ENCODE data around the gene PLXNB2.

DNA sequence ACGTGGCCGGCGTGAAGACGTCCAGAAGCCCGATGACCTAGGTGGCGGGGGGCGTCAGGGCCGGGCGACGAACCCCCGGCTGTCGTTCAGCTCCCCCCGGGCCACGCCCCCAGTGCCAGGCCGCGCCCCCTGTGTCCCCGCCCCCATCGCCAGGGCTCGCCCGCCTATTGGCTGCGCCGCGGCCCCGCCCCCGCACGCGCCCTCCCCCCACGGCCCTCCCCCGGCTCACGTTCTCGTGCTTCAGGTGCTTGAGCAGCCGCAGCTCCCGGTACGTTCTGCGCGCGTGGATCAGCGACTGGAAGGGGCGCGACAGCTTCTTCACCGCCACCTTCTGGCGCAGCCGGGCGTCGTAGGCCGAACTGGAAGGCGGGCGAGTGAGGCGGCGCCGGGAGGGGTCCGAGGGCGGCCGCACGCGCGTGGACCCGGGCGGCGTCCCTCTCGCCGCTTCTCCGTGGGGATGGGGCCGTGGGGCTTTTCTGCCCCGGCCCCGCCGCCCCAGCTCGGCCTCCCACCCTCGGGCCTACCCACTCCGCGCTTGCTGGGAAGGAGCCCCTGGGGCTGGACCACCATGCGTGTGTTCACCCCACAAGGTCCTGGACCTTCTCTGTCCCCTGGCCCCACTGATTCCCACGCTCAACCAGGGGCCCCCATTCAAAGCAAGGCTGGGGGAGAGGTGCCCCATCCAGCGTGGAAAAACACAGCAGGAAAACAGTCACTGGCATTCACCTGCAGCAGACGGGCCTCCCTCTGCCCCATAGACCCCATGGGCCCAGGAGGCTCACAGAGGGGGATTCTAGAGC is 39.7 kb downstream of the PLXNB2 start:
- TF ChIP-seq EZH2phosphoT487 (IDR thresholded peaks at IDR 0.05; ENCODE audit: low read depth) = no peak
- TF ChIP-seq, protein P1, sequence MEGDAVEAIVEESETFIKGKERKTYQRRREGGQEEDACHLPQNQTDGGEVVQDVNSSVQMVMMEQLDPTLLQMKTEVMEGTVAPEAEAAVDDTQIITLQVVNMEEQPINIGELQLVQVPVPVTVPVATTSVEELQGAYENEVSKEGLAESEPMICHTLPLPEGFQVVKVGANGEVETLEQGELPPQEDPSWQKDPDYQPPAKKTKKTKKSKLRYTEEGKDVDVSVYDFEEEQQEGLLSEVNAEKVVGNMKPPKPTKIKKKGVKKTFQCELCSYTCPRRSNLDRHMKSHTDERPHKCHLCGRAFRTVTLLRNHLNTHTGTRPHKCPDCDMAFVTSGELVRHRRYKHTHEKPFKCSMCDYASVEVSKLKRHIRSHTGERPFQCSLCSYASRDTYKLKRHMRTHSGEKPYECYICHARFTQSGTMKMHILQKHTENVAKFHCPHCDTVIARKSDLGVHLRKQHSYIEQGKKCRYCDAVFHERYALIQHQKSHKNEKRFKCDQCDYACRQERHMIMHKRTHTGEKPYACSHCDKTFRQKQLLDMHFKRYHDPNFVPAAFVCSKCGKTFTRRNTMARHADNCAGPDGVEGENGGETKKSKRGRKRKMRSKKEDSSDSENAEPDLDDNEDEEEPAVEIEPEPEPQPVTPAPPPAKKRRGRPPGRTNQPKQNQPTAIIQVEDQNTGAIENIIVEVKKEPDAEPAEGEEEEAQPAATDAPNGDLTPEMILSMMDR (IDR thresholded peaks at IDR 0.05; ENCODE audit: low read depth, low read length) = no peak

All from OCI-LY3 (cell line).